GM12891 (cell line): ENCODE results near the gene PNMT.

Experiments used
- DNase-seq: peaks from one replicate; pipeline ENCODE4 v3.0.0; 2011; ENCODE audit warnings: low spot score; ENCODE audit not compliant: insufficient read length
- FAIRE-seq: peaks from 2 replicates; lab custom pipeline; 2011; peaks lifted over from hg19 to GRCh38; lab: Jason Lieb, UNC
- PAX5 ChIP-seq: IDR thresholded peaks from 2 replicates; pipeline ENCODE4 v1.6.1; 2011; ENCODE audit warnings: low read length, moderate library complexity, mild to moderate bottlenecking; ENCODE audit not compliant: insufficient read depth, severe bottlenecking
- POLR2A ChIP-seq: IDR thresholded peaks from 2 replicates; pipeline ENCODE4 v1.6.1; 2011; ENCODE audit warnings: low read depth, low read length, control low read depth
- POLR2AphosphoS5 ChIP-seq: IDR thresholded peaks from 2 replicates; pipeline ENCODE4 v1.6.1; 2011; ENCODE audit warnings: low read depth, low read length, control low read depth
- POU2F2 ChIP-seq: IDR thresholded peaks from 2 replicates; pipeline ENCODE4 v1.6.1; 2011; ENCODE audit warnings: low read depth, mild to moderate bottlenecking, control low read depth, low read length, moderate library complexity
- SPI1 ChIP-seq: IDR thresholded peaks from 2 replicates; pipeline ENCODE4 v1.6.1; 2011; ENCODE audit warnings: low read depth, low read length, control low read depth
- TAF1 ChIP-seq: IDR thresholded peaks from 2 replicates; pipeline ENCODE4 v1.6.1; 2011; ENCODE audit warnings: low read depth, low read length, control low read depth

PNMT gene

GRCh38 chr17:39666231-39666600 is 2.0 kb upstream of the PNMT start:
- FAIRE-seq (no peak), DNase-seq (no peak)
- TF ChIP-seq SPI1 (no peak), POLR2AphosphoS5 (no peak)

GRCh38 chr17:39666601-39667261 is 1.5 kb upstream of the PNMT start:
- TF ChIP-seq POLR2AphosphoS5 = no peak
- TF ChIP-seq SPI1 = no peak
- no peak for TF ChIP-seq PAX5
- TF ChIP-seq POU2F2 = no peak
- no peak for TF ChIP-seq POLR2A
- no peak for TF ChIP-seq TAF1
- no peak for FAIRE-seq
- no peak for DNase-seq

- TF ChIP-seq SPI1 = no peak
- no peak for TF ChIP-seq POLR2A
- TF ChIP-seq POU2F2 = no peak
- no peak for TF ChIP-seq TAF1
- TF ChIP-seq POLR2AphosphoS5 = no peak
- no peak for TF ChIP-seq PAX5
- DNase-seq (no peak), FAIRE-seq (no peak)
Observed at GRCh38 chr17:39667262-39667944, 850 bp upstream of the PNMT start.

- DNase-seq (no peak), FAIRE-seq (no peak)
- no peak for TF ChIP-seq SPI1
- no peak for TF ChIP-seq POLR2A
Observed at GRCh38 chr17:39669897-39670735, 1.9 kb downstream of the PNMT start.

GRCh38 chr17:39670746-39671145 is 2.5 kb downstream of the PNMT start:
- no peak for DNase-seq
- TF ChIP-seq POU2F2 (no peak), POLR2AphosphoS5 (no peak), POLR2A (no peak), PAX5 (no peak), TAF1 (no peak)
- no peak for FAIRE-seq

- DNase-seq (no peak), FAIRE-seq (peak; percentile 71)
- TF ChIP-seq TAF1 = no peak
- no peak for TF ChIP-seq SPI1
- TF ChIP-seq PAX5 = no peak
- no peak for TF ChIP-seq POU2F2
- no peak for TF ChIP-seq POLR2AphosphoS5
- no peak for TF ChIP-seq POLR2A
Observed at GRCh38 chr17:39671651-39672521, 3.6 kb downstream of the PNMT start.

- no peak for FAIRE-seq
- DNase-seq = no peak
- TF ChIP-seq POLR2A (no peak), PAX5 (no peak), TAF1 (no peak), SPI1 (no peak), POLR2AphosphoS5 (no peak), POU2F2 (no peak)
Observed at GRCh38 chr17:39672522-39673334, 4.5 kb downstream of the PNMT start.

- TF ChIP-seq POLR2AphosphoS5 = no peak
- no peak for FAIRE-seq
Observed at GRCh38 chr17:39673335-39674081, 5.3 kb downstream of the PNMT start.

More at GRCh38 chr17:39673335-39674081, 5.3 kb downstream of the PNMT start:
- DNase-seq = no peak
